GM19239 (cell line): ENCODE data around the gene GPR152.

Experiments
- DNase-seq: peaks from one replicate; pipeline ENCODE4 v3.0.0; 2011; ENCODE audit warnings: low spot score; ENCODE audit not compliant: insufficient read length
- FAIRE-seq: peaks from 2 replicates; lab custom pipeline; 2011; peaks lifted over from hg19 to GRCh38; lab: Jason Lieb, UNC

Gene GPR152

GRCh38 chr11:67442504-67443404 is 9.8 kb downstream of the GPR152 start:
- no peak for DNase-seq
- no peak for FAIRE-seq

GRCh38 chr11:67441731-67442351 is 10.7 kb downstream of the GPR152 start:
- no peak for FAIRE-seq
- DNase-seq: no peak

- no peak for DNase-seq
- no peak for FAIRE-seq
These were observed 11.4 kb downstream of the GPR152 start for GRCh38 chr11:67441098-67441563.

GRCh38 chr11:67440229-67441097 is 12.1 kb downstream of the GPR152 start:
- FAIRE-seq: no peak
- no peak for DNase-seq

- DNase-seq: no peak
- no peak for FAIRE-seq
These were observed 13.0 kb downstream of the GPR152 start for GRCh38 chr11:67439321-67440228.

- no peak for FAIRE-seq
- DNase-seq: no peak
These were observed 14.2 kb downstream of the GPR152 start for GRCh38 chr11:67438158-67438902.

- no peak for FAIRE-seq
These were observed 14.7 kb downstream of the GPR152 start for GRCh38 chr11:67437809-67438157.

GRCh38 chr11:67437082-67437808 is 15.3 kb downstream of the GPR152 start, which contains the start of gene PTPRCAP:
TSS of gene PTPRCAP (minus strand) at chr11:67437682. CDS start at chr11:67437619, 63 bp downstream.
- peak; percentile 80 for DNase-seq
- FAIRE-seq: peak; percentile 93

More at GRCh38 chr11:67437809-67438157, 14.7 kb downstream of the GPR152 start:
- DNase-seq: no peak

- FAIRE-seq (no peak), DNase-seq (peak; percentile 89)
These were observed 16.0 kb downstream of the GPR152 start for GRCh38 chr11:67436459-67437081.

GRCh38 chr11:67435727-67436458 is 16.6 kb downstream of the GPR152 start:
- DNase-seq (no peak), FAIRE-seq (no peak)

GRCh38 chr11:67435031-67435726 is 17.4 kb downstream of the GPR152 start:
- DNase-seq (no peak), FAIRE-seq (peak; percentile 40)

GRCh38 chr11:67434395-67434881 is 18.1 kb downstream of the GPR152 start:
- no peak for DNase-seq
- peak; percentile 11 for FAIRE-seq

GRCh38 chr11:67433536-67434394 is 18.8 kb downstream of the GPR152 start:
- FAIRE-seq: no peak
- no peak for DNase-seq

GRCh38 chr11:67432655-67433349 is 19.7 kb downstream of the GPR152 start:
- FAIRE-seq (no peak), DNase-seq (no peak)
